ENCODE measurements around the gene PVALEF.
A peak's percentile ranks its signal among the peaks of the same experiment; 100 is the strongest.

The PVALEF gene

DNA sequence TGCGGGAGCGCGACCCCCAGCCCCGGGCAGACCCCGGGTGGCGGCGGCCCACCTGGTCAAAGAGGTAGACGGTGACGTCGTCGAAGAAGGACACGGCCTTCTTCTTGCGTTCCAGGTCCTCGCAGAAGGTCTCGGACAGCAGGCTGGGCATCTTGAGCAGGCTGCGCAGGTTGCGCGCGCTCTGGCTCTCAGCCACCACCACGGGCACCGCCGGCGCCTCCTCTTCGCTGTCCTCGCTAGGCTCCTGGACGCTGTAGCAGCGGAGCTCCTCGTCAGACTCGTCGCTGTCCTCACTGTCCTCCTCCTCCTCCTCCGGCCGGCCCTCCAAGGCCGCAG is 45.2 kb upstream of the PVALEF start:
- H3K27ac ChIP-seq: peak overlapping the region; percentile 66
- no peak for TF ChIP-seq ZFX (IDR thresholded peaks at IDR 0.05; ENCODE audit: borderline replicate concordance)
- TF ChIP-seq, protein P1, sequence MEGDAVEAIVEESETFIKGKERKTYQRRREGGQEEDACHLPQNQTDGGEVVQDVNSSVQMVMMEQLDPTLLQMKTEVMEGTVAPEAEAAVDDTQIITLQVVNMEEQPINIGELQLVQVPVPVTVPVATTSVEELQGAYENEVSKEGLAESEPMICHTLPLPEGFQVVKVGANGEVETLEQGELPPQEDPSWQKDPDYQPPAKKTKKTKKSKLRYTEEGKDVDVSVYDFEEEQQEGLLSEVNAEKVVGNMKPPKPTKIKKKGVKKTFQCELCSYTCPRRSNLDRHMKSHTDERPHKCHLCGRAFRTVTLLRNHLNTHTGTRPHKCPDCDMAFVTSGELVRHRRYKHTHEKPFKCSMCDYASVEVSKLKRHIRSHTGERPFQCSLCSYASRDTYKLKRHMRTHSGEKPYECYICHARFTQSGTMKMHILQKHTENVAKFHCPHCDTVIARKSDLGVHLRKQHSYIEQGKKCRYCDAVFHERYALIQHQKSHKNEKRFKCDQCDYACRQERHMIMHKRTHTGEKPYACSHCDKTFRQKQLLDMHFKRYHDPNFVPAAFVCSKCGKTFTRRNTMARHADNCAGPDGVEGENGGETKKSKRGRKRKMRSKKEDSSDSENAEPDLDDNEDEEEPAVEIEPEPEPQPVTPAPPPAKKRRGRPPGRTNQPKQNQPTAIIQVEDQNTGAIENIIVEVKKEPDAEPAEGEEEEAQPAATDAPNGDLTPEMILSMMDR (IDR thresholded peaks at IDR 0.05): no peak; the same call in 1 of the 2 replicates

DNA sequence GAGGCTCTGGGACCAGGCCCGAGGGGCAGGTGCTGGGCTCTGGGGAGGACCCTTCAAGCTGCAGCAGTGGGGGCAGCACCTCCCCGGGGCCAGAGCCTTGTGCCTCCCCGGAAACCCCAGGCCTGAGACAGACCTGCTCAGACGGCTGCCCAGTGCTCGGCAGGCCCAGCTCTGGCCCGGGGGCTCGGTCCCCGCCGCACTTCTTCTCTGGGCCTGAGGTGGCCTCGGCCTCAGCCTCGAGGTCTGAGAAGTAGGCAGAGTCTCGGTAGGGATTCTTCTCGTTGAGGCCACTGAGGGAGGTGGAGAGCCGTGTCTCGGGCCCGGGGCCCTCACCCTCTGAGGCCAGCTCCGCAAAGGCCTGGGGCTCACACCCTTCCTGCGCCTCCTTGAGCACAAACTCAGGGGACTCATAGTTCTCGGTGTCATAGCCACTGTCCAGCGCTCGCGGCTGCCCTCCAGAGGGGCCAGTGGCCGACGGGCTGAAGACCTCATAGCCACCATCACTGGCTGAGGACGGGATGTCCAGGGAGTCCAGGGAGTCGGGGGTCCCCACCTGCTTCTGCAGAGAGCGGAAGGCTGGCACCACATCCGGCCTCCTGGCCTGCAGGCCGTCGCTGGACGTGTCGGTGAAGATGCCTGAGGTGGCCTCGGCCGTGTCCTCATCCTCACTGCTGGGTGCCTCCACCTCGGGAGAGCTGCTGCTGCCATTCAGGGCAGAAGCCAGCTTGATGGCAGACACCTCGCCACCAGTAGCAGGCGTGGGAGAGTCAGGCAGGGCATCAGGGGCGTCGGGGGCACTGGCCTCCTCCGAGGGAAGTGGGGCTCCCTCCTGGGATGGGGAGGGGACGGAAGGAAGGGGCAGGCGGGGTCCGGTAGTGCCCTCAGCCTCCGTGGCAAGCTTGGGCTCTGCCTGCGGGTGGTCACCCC is 44.3 kb upstream of the PVALEF start:
- TF ChIP-seq, protein P1 (IDR thresholded peaks at IDR 0.05): no peak
- TF ChIP-seq ZFX (IDR thresholded peaks at IDR 0.05; ENCODE audit: borderline replicate concordance): no peak
- H3K27ac ChIP-seq: peak overlapping the region; percentile 66

DNA sequence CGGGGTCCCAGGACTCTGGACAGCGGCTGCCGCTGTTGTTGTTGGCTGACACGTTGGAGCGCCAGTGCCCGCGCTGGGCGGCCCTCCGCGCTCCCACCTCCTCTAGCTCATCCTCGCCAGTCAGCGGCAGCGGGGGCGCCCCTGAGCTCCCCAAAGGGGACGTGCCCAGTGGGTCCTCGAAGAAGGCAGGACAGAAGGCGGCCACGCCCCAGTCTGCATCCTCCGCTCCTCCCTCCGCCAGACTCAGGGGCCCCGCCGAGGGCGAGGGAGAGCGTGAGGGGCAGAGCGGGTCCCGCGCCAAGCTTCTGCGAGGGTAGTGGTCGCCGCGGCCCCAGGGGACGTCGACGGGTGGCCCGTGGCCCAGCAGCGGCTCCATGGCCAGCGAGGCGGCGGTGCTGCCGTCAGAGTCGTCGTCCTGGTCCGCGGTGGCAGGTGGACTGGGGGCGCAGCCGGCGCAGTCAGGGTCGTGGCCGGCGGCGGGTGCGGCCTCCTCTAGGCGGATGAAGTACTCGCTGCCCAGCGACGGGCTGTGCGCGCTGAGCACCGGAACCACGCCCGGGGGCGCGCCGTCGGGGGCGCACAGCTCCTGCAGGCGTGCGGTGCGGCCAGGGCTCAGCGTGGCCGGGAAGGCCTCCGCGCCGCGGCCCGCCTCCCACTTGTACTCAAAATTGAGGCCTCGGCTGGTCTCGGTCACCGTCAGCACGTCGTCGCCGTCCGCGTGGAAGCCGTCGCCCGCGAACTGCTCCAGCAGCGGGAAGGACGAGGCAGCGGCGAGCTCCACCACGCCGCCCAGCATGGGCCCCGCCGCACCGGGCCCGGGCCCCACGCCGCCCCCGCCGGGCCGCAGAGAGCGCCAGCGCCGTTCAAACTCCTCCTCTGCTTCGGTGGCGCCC is 43.2 kb upstream of the PVALEF start:
- no peak overlapping the region for H3K27ac ChIP-seq
- no peak for TF ChIP-seq ZFX (IDR thresholded peaks at IDR 0.05; ENCODE audit: borderline replicate concordance)
- TF ChIP-seq, protein P1 (IDR thresholded peaks at IDR 0.05): peak; percentile 11; the same call in 1 of the 2 replicates

DNA sequence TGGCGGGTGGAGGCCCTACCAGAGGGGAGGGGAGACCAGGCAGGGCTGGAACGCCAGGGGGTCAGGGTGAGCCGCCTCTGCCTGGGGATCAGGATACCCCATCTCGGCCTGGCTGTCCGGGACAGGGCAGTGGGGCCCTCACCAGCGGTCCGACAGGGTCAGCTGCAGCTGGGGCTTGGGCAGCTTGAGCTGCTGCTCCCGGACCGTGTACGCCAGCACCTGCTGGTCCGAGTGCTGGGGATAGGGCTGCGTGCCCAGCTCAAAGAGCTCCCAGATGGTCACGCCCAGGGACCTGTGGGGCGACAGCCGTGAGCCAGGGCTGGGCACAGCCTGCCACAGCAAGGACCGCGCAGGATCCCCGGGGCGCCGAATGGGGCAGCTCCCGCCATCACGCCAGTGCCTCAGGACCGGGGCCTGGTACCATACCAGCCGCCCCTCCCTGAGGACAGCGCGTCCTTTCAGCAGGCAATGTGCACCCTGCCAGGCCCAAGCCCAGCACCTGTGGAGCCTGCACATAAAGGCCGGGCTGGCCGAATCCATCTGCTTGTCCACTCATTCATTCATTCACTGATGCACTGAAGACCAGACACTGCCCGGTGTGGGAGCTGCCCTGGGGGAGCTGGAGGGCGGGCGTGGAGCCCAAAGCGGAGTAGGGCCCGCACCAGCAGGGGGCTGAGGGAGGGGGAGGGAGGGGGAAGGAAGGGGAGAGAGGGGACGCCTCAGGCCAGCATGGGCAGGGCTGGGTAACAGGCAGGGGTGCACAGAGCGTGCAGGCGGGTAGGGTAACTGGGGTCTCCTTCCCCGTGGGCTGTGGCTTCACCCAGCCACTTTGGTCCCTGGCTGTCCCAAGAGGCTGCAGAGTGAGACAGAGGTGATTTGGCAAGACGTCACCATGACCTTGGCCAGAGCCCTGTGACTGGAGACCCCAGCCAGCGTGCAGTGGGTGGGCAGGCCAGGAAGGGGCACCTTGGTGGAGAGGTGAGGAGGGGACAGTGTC is 42.0 kb upstream of the PVALEF start:
- H3K27ac ChIP-seq: no peak overlapping the region
- TF ChIP-seq ZFX (IDR thresholded peaks at IDR 0.05; ENCODE audit: borderline replicate concordance): no peak
- TF ChIP-seq, protein P1 (IDR thresholded peaks at IDR 0.05): no peak

DNA sequence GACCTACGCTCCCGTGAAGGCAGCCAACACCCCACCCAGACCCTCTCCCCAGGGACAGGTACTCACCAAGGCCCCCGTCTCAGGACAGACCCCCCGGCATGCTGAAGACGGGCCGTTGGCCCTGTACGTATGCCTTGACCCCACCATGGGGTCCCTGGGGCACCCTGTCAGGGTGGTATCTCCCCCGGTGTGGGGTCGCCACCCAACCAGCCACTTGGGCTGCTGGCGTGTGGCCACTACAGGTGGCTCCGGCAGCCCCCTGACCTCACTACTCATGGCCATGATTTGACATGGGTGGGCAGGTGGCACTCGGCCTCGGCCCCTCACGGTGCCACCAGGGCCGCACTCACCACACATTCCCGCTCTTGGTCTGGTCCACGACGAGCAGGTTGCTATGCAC is 40.9 kb upstream of the PVALEF start:
- TF ChIP-seq ZFX (IDR thresholded peaks at IDR 0.05; ENCODE audit: borderline replicate concordance): no peak
- TF ChIP-seq, protein P1 (IDR thresholded peaks at IDR 0.05): no peak
- no peak overlapping the region for H3K27ac ChIP-seq

DNA sequence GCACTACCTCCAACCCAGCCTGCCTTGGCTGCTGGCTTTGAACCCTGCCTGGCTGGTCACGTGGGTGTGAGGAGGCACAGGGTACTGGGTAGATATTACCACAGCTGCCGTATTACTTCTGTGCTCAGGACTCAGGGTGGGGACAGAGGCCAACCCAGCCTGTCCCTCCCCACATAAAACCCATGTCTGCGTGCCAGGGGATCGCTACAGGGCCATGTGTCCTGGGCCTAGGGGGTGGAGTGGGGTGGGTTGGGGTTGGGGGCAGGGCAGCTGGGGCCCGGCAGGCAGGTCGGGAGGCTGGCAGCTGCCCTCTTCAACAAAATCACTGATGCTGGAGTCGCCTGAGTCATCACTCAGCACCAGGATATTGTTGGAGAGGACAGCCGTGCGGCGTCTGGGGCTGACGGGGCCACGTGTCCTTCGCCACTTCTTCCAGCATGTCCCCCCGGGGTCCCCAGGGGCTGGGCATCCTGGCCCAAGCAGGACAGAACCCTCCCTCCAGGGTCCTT is 39.7 kb upstream of the PVALEF start:
- TF ChIP-seq, protein P1 (IDR thresholded peaks at IDR 0.05): no peak
- no peak for TF ChIP-seq ZFX (IDR thresholded peaks at IDR 0.05; ENCODE audit: borderline replicate concordance)
- no peak overlapping the region for H3K27ac ChIP-seq
